CD4-positive, alpha-beta T cell treated with Interleukin-6 for 4 hours (primary cell): Measurements from ENCODE around the gene OR2V2.

Experiments
- DNase-seq: peaks from one replicate; pipeline ENCODE4 v3.0.0-alpha.2; 2020; ENCODE audit warnings: mixed read lengths

The OR2V2 gene

DNA sequence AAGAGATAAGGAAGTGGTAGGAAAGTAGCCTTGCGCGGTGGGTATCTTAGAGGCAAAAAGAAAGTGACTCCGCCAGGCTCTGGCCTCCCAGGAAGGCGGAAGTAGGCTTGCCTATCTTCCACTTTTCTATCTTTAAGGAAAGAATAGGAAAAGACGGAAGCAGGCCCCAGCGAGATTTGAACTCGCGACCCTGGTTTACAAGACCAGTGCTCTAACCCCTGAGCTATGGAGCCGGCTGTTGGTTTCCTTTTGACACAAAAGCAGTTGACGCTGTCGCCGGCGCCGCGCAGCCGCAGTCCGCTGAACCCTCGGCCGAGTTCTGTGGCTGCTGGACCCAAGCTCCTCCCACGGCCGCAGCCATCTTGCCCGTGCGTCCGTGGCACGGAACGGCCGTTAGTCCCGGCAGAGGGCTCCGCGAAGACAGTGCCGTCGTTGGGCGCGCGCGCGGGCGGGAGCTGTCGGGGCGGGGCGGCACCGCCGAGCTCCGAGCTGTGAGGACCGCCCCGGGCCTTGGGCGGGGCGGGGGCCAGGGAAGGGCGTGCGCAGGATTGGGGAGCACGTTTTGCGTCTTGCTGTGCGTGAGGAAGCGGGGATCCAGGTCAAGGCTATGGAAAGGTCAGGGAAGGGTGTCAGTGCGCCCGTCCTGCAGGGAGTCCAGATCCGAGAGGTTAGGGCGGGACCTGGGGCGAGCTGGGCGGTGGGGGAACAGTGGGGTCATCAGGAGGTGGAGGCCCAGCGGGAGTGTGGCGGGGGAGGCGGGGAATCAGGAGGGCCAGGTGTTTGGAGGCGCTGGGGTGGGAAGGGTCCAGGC is 44.3 kb downstream of the OR2V2 start:
- peak; percentile 94 for DNase-seq

DNA sequence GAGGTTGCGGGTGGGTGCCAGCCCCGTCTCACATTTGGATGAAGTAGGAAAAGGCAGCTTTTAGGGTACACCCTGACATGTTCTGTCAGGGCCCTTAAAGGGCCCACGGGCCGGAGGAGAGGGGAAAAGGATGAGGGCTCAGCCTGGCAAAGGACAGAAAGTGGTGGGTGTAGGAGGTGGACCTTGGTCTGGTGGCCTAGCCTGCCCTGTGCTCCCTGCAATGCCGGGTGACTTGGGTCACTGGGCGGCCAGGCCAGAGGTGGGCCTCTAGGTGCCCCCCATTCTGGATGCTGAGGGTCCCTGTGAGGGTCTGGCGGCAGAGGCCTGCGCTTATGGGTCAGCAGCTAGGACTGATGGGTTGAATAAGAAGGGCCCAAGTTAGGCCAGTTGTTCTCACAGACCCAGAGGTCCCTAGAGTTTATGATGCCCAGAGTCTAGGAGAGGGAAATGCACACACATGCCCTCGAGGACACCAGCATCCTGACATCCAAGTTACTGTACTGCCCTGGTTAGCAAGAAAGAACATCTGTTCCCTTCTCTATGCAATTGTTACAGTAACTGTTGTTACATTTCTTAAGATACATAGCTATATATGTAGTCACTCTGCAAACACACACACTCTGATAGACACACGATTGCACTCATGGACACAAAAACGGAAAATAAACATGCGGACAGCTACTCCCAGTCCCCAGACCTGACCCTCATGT is 45.1 kb downstream of the OR2V2 start:
- DNase-seq = no peak

DNA sequence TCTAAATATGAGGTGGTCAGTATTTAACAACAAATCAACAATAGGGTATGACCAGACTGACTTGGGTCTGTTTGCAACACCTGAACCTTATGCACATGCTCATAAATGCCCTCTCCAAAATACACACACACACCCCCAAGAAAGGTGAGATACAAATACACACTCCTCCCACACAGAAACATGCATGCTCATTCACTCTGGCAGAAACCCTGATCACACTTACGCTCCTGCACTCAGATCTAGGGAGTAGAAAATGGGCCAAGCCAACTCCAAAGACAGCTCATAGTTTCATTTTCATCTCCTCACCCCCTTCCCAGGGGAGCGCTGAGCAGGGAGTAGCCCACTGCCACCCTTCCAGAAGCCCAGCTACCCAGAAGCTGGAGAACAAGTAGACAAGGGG is 46.3 kb downstream of the OR2V2 start:
- no peak for DNase-seq

DNA sequence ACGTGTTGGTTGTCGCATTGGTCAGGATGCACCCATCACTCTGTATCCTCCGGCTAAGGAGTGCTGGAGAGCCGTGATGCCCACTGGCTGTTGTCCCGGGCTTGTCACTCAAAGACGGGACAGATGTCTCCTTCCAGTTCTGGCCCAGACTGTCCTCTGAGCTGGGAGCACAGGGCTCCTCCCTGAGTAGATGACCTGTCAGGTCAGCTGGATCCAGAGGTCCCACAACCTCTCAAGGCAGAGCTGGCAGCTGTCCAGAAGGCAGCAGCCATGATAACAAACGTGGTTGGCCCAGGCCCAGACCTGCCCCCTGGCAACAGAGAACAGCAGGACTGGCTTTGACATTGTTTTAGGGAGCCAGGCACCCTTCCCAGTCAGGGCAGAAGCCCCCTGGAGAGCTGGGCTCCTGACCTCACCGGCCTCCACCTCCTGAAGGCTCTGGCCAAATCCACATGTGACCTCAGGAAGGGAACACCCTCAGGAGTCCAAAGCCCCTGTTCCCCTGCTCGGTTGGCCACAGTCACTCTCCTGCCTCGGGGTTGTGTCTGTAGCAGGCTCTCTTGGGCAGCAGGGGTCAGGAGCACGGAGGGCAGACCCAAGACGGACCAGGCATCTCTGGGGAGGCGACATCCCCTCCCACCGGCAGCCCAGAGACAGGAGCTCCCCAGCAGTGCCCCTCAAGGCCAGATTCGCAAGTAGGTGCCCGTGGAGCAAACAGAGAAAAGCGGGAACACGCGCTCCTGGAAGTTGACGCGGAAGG is 47.3 kb downstream of the OR2V2 start:
- no peak for DNase-seq

GRCh38 chr5:181195249-181195761 is 47.9 kb downstream of the OR2V2 start:
- no peak for DNase-seq

DNA sequence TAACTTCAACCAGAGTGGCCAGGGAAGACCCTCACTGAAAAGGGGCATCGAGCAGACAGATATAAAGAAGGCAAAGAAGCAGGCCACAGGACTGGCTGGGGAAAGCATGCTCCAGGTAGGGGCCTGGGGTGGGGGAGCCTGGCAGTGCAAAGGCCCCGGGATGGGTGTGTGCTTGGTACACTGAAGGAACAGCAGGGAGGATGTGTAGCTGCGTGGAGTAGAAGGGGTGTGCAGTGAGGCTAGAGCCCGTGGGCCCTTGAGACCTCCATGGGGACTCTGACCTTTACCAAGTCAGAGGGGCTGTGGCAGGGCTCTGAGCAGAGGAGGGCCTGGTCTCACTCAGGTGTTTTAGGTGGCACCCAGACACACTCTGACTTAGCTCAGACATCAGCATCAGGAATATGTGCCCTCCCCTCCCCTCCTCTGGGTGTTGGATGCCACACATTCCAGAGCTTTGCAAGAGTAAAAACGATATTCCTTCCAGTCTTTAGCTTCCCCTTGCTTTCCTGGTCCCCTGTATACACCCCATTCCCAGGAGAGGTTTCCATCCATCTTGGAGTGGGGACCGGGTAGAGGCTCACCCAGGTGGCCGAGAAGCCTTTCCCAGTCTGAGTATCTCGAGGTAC is 50.1 kb downstream of the OR2V2 start:
- DNase-seq = no peak

DNA sequence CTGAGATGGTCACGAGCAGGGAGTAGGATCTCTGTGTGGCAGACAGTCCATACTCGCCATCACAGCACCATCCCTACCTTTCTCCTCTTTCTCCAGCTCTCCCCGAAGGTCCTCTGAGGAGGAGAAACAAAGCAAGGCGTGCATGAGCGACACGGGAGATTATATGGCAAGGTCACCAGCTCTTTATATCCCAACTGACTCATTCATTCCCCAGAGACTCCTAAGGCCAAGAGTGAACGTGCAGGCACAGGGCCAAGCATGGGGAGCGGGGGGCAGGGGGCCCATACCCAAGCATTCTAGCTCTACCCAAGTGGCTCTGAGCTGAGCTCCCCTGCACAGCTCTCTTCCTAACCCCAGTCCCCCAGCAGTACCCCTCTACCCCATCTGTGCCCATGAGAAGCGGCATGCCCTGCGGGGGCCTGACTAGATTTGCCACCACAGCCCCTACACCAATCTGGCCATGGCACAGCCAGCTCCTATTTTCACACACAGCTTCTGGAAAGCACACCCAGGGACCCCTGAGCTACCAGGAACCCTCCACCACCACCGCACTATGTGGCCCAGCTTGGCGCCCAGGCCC is 50.8 kb downstream of the OR2V2 start:
- no peak for DNase-seq

DNA sequence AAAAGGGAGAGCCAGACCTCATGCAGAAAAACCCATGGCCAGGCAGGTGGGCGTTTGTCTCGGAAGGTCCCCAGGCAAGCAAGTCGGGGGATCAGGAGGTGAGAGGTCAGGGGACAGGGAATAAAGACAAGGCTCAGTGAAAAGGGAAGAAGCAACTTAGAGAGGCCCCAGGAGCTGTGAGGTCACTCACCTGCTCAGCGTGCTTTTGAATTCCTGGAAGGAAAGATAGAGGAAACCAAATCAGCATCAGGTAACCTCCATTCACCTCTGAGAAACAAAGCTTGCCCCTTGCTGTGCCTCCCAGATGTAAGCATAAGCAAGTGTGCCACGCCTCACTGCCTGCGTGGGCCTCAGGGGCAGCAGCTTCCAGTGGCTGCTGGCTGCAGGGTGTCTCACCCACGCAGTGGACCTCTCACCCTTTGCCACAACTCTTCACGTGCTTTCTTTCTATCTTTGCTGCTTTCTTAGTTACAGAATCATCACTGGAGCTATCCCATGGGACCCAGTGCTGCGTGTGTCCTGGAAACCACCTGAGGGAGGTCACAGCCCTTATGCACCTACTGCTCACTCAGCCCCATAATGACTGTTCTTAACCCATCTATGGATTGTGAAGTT is 51.6 kb downstream of the OR2V2 start:
- no peak for DNase-seq

DNA sequence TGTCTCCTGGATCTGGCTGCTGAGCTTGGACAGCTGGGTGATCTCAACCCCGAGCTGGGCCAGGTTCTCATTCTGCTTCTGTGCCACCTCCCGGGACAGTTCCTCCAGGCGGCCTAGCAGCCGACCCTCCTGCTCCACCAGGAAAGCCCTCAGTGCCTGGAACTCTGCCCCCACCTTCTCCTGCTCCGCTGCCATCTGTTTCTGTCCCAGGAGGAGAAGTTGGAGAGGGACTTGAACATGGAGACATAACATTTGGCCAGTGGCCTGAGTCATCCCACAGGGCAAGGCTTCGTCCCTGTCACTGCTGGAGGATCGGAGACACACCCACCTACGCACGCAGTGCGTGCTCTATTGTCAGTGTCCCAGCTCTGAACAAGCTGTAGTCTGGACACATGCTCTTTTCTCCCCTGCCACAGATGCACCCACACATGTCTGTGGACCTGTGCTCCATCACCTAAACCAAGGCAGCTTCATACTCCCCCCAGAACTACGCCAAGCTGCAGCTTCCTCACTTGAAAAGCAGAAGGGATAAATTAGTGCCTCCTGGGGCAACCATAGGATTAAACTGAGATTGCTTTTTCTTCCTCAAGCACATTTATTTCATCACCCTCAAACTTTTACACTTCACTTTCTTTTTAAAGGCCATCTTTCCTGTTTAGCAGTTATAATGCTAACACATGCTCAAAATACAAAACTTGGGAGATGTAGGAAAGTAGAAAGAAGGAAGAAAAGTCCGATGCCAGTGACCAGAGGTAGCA is 52.7 kb downstream of the OR2V2 start:
- DNase-seq = no peak

- DNase-seq = no peak
These were observed 53.4 kb downstream of the OR2V2 start for GRCh38 chr5:181200816-181201215.

GRCh38 chr5:181203093-181203711 is 55.8 kb downstream of the OR2V2 start:
- DNase-seq = no peak

GRCh38 chr5:181203777-181204112 is 56.4 kb downstream of the OR2V2 start:
- DNase-seq = no peak

DNA sequence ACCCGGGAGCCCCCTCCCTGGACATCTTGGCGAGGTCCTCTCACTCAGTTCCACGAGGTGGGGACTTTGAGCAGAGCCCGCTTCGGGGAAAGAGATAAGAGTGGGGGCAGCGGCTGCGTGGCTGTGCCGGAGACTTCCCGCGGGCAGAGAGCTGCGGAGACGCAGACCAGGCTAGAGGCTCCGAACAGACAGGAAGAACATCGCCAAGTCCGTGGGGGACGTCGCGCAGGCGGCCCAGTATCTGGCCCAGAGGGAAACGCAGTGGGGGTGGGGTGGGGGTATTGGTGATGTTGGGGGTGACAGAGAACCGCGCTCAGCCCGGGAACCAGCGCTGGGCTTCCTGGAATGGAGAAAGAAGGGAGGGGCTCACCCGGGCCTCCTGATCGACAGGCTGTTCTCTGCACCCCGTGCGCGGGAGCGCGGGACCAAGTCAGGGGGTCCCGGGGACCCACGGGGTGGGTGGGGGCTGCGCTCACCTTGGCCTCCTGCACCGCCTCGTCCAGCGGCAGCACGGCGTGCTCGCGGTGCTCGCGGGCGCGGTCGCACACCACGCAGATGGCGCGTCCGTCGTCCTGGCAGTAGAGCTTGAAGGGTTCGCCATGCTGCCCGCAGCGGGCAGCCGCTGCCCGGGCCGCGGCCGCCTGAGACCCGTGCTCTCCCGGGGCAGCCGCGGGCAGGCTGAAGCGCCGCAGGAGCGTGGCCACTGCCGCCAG is 56.9 kb downstream of the OR2V2 start:
- peak; percentile 23 for DNase-seq

GRCh38 chr5:181204826-181205760 is 57.7 kb downstream of the OR2V2 start, which contains the start of gene TRIM7:
Gene TRIM7 (minus strand): TSS chr5:181205196. CDS start chr5:181205110, 86 bp downstream.
- DNase-seq = no peak

- peak; percentile 49 for DNase-seq
These were observed 58.6 kb downstream of the OR2V2 start for GRCh38 chr5:181205761-181206649.

DNA sequence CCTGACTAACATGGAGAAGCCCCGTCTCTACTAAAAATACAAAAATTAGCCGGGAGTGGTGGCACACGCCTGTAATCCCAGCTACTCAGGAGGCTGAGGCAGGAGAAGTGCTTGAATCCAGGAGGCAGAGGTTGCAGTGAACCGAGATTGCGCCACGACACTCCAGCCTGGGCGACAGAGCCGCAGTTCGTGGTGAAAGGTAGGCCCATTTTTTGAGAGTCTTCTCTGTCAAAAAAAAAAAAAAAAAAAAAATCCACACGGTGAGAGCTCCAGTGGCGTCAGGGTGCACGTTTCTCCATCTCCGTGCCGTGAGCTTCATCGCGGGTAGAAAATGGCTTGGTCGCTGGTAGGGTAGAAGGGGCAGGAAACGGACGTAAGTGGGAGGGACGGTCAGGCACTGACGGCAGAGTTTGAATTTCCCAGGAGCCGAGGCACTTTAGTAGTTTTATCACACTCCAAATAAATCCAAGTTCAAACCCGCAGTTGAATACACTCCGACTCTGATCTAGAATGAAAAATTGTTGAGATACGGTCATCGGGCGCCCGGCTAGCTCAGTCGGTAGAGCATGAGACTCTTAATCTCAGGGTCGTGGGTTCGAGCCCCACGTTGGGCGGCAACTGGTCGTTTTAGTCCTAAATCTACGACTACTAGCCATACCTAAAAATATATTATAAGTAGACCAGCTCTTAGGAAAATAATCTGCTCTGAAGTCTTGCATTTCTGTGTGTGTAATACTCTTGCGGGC is 60.0 kb downstream of the OR2V2 start:
- peak; percentile 80 for DNase-seq

- DNase-seq = no peak
These were observed 60.5 kb downstream of the OR2V2 start for GRCh38 chr5:181207960-181208253.
